ENCODE results near the gene SLC5A2.
"Not testable (repeated sequence)": the region's sequence is repeated elsewhere in the genome, so short reads cannot be mapped to it uniquely, and the experiment has no call there.

SLC5A2 gene

GRCh38 chr16:31440516-31441184, 42.3 kb upstream of the SLC5A2 start:
- CTCF ChIA-PET = interaction anchor here (0.6 kb wide), 1 partner anchor 279 kb away, joined by 6 read pairs; no protein-coding TSS in a partner anchor
- TF ChIP-seq CTCF (conservative IDR thresholded peaks at IDR 0.05; ENCODE audit: low read depth) = no peak
- DNase-seq (ENCODE audit: low spot score) = no peak
- POLR2A ChIA-PET (ENCODE audit: low non-redundant PET) = interaction anchor here (0.6 kb wide), 1 partner anchor 14 kb away, joined by 3 read pairs; no protein-coding TSS in a partner anchor
- no peak overlapping the region for H3K27ac ChIP-seq

- CTCF ChIA-PET = interaction anchor here (0.6 to 1.9 kb wide), 6 partner anchors 10 to 266 kb away, joined by 3 to 9 read pairs (median 4); partner anchors contain the start of gene COX6A2
Observed at GRCh38 chr16:31441956-31442355, 41.0 kb upstream of the SLC5A2 start.

GRCh38 chr16:31445931-31446330, 37.0 kb upstream of the SLC5A2 start:
- POLR2A ChIA-PET (ENCODE audit: low non-redundant PET); DNase-seq (ENCODE audit: low spot score); CTCF ChIA-PET; H3K27ac ChIP-seq: not testable (repeated sequence)

More at GRCh38 chr16:31441956-31442355, 41.0 kb upstream of the SLC5A2 start:
- TF ChIP-seq CTCF (conservative IDR thresholded peaks at IDR 0.05; ENCODE audit: low read depth) = no peak
- POLR2A ChIA-PET (ENCODE audit: low non-redundant PET) = interaction anchor here (0.6 kb wide), 1 partner anchor 136 kb away, joined by 3 read pairs; no protein-coding TSS in a partner anchor
- peak overlapping the region; percentile 75; the same call in 1 of the 2 replicates for H3K27ac ChIP-seq
- DNase-seq (ENCODE audit: low spot score) = no peak

- ChIA-PET POLR2A (ENCODE audit: low non-redundant PET) (no interaction called here), CTCF (interaction anchor here (0.5 to 1.4 kb wide), 9 partner anchors 8 to 551 kb away, joined by 3 to 9 read pairs (median 5); partner anchors contain the start of genes HSD3B7 and ZNF843)
- DNase-seq (ENCODE audit: low spot score) = no peak
- peak overlapping the region; percentile 100 for H3K27ac ChIP-seq
- no peak for TF ChIP-seq CTCF (conservative IDR thresholded peaks at IDR 0.05; ENCODE audit: low read depth)
Observed at GRCh38 chr16:31451201-31451600, 31.7 kb upstream of the SLC5A2 start.

GRCh38 chr16:31451681-31452351, 31.1 kb upstream of the SLC5A2 start:
- ChIA-PET POLR2A (ENCODE audit: low non-redundant PET) (interaction anchor here (0.7 kb wide), 1 partner anchor 27 kb away, joined by 3 read pairs; no protein-coding TSS in a partner anchor), CTCF (interaction anchor here (0.5 to 1.4 kb wide), 10 partner anchors 9 to 551 kb away, joined by 3 to 9 read pairs (median 4); partner anchors contain the start of genes HSD3B7 and ZNF843)
- DNase-seq (ENCODE audit: low spot score) = peak; percentile 71
- TF ChIP-seq CTCF (conservative IDR thresholded peaks at IDR 0.05; ENCODE audit: low read depth) = peak; percentile 80
- peak overlapping the region; percentile 100 for H3K27ac ChIP-seq

- peak; percentile 68 for DNase-seq (ENCODE audit: low spot score)
- H3K27ac ChIP-seq = peak overlapping the region; percentile 100
- no peak for TF ChIP-seq CTCF (conservative IDR thresholded peaks at IDR 0.05; ENCODE audit: low read depth)
- ChIA-PET CTCF (interaction anchor here (0.6 to 1.2 kb wide), 3 partner anchors 69 to 287 kb away, joined by 3 to 5 read pairs (median 4); no protein-coding TSS in a partner anchor), POLR2A (ENCODE audit: low non-redundant PET) (interaction anchor here (0.7 kb wide), 1 partner anchor 24 kb away, joined by 3 read pairs; no protein-coding TSS in a partner anchor)
Observed at GRCh38 chr16:31452631-31453106, 30.3 kb upstream of the SLC5A2 start.
